GM18505 (cell line): Measurements from ENCODE around the gene BTBD9.

Source experiments
- ATAC-seq: cut with Tn5 transposase; IDR thresholded peaks from one replicate; pipeline ENCODE4 v1.9.1; 2021; ENCODE audit not compliant: unreplicated experiment
- POLR2A ChIP-seq: IDR thresholded peaks from 4 replicates; pipeline ENCODE4 v1.6.1; 2011; ENCODE audit warnings: borderline replicate concordance; ENCODE audit not compliant: insufficient read depth, insufficient read length; ENCODE audit errors: extremely low read depth

The BTBD9 gene

GRCh38 chr6:38639498-38640215, at the start of gene BTBD9:
BTBD9 (minus strand) TSS chr6:38639929.
- peak; percentile 75 for TF ChIP-seq POLR2A
- ATAC-seq = peak; percentile 82

GRCh38 chr6:38688579-38689087, 48.9 kb upstream of the BTBD9 start:
- no peak for ATAC-seq
- no peak for TF ChIP-seq POLR2A

- no peak for TF ChIP-seq POLR2A
- ATAC-seq = no peak
These were observed 47.8 kb upstream of the BTBD9 start for GRCh38 chr6:38687549-38687948.

GRCh38 chr6:38687043-38687353, 47.3 kb upstream of the BTBD9 start:
- ATAC-seq = no peak
- TF ChIP-seq POLR2A = no peak

- TF ChIP-seq POLR2A = no peak
- ATAC-seq = no peak
These were observed 46.7 kb upstream of the BTBD9 start for GRCh38 chr6:38686270-38687042.

- ATAC-seq = no peak
- no peak for TF ChIP-seq POLR2A
These were observed 45.2 kb upstream of the BTBD9 start for GRCh38 chr6:38684904-38685303.

GRCh38 chr6:38684237-38684636, 44.5 kb upstream of the BTBD9 start:
- TF ChIP-seq POLR2A = no peak
- ATAC-seq = no peak

- ATAC-seq = no peak
- TF ChIP-seq POLR2A = no peak
These were observed 42.1 kb upstream of the BTBD9 start for GRCh38 chr6:38681850-38682249.

- no peak for ATAC-seq
- no peak for TF ChIP-seq POLR2A
These were observed 39.9 kb upstream of the BTBD9 start for GRCh38 chr6:38679668-38680067.

GRCh38 chr6:38678178-38678760, 38.5 kb upstream of the BTBD9 start:
- ATAC-seq = no peak
- TF ChIP-seq POLR2A = no peak

- ATAC-seq = no peak
- TF ChIP-seq POLR2A = no peak
These were observed 37.3 kb upstream of the BTBD9 start for GRCh38 chr6:38676974-38677544.

- ATAC-seq = no peak
- no peak for TF ChIP-seq POLR2A
These were observed 36.7 kb upstream of the BTBD9 start for GRCh38 chr6:38676236-38676973.
